Mesenchymal stem cell (in vitro differentiated cells and primary cell): ENCODE measurements around the gene PDK2. TPM values are rescaled to one million over a fixed set of nuclear protein-coding genes. Genes with fewer than 3 reads are reported as not detected.
A peak's percentile ranks its signal among the peaks of the same experiment; 100 is the strongest.

Experiments
- DNase-seq: peaks from one replicate; pipeline ENCODE4 v3.0.0-alpha.2; 2013
- H2AFZ ChIP-seq: one replicate; pipeline ENCODE4 v1.6.1; 2013; ENCODE audit warnings: low read depth, mild to moderate bottlenecking, control low read depth, inconsistent platforms, low read length, moderate library complexity
- H2AK5ac ChIP-seq: 2 replicates; pipeline ENCODE4 v1.6.1; 2013; ENCODE audit warnings: low read length, moderate library complexity, mild to moderate bottlenecking, inconsistent platforms; ENCODE audit not compliant: severe bottlenecking
- H2BK120ac ChIP-seq: one replicate; pipeline ENCODE4 v1.6.1; 2013; ENCODE audit warnings: low read depth, mild to moderate bottlenecking, inconsistent platforms, low read length, moderate library complexity
- H2BK12ac ChIP-seq, 2 experiments: one replicate each; pipeline ENCODE4 v1.6.1; 2013; ENCODE audit warnings: inconsistent platforms in 2 of 2, low read length in 2 of 2, mild to moderate bottlenecking in 2 of 2, moderate library complexity in 2 of 2, control low read depth in 1 of 2
- H2BK15ac ChIP-seq: one replicate; pipeline ENCODE4 v1.6.1; 2013; ENCODE audit warnings: mild to moderate bottlenecking, low read depth, inconsistent platforms; ENCODE audit not compliant: poor library complexity, severe bottlenecking
- H2BK5ac ChIP-seq: 2 replicates; pipeline ENCODE4 v1.6.1; 2013; ENCODE audit warnings: low read depth, mild to moderate bottlenecking, low read length, control low read depth, inconsistent platforms; ENCODE audit not compliant: poor library complexity, severe bottlenecking
- H3K14ac ChIP-seq, 2 experiments: one replicate each; pipeline ENCODE4 v1.6.1; 2013; ENCODE audit warnings: inconsistent platforms in 2 of 2, low read length in 2 of 2, control low read depth in 1 of 2, mild to moderate bottlenecking in 1 of 2, moderate library complexity in 1 of 2
- H3K18ac ChIP-seq, 2 experiments: one replicate each; pipeline ENCODE4 v1.6.1; 2013; ENCODE audit warnings: inconsistent platforms in 2 of 2, low read length in 2 of 2, control low read depth in 1 of 2, low read depth in 1 of 2, mild to moderate bottlenecking in 1 of 2
- H3K23ac ChIP-seq, 2 experiments: one replicate each; pipeline ENCODE4 v1.6.1; 2013; ENCODE audit warnings: inconsistent platforms in 2 of 2, low read length in 2 of 2, mild to moderate bottlenecking in 2 of 2, moderate library complexity in 2 of 2, control low read depth in 1 of 2
- H3K27ac ChIP-seq: 2 replicates; pipeline ENCODE4 v1.5.1; 2013; ENCODE audit warnings: mild to moderate bottlenecking, moderate library complexity, low read length, control low read depth, inconsistent platforms; ENCODE audit not compliant: poor library complexity, severe bottlenecking
- H3K27me3 ChIP-seq, 2 experiments: 2 replicates each; pipeline versions ENCODE4 v1.6.1 to v1.7.0; 2013; ENCODE audit warnings: low read length in 2 of 2, mild to moderate bottlenecking in 2 of 2, moderate library complexity in 2 of 2, control low read depth in 1 of 2, inconsistent platforms in 1 of 2; ENCODE audit not compliant: control insufficient read depth in 1 of 2, insufficient read depth in 1 of 2
- H3K36me3 ChIP-seq, 2 experiments: 2 replicates each; pipeline versions ENCODE4 v1.6.1 to v1.7.0; 2013; ENCODE audit warnings: low read length in 2 of 2, control low read depth in 1 of 2, inconsistent platforms in 1 of 2, low read depth in 1 of 2, mild to moderate bottlenecking in 1 of 2; ENCODE audit not compliant: insufficient read depth in 2 of 2, control insufficient read depth in 1 of 2
- H3K4ac ChIP-seq, 2 experiments: one replicate each; pipeline ENCODE4 v1.6.1; 2013; ENCODE audit warnings: inconsistent platforms in 2 of 2, low read length in 2 of 2, mild to moderate bottlenecking in 2 of 2, moderate library complexity in 2 of 2, control low read depth in 1 of 2, low read depth in 1 of 2
- H3K4me1 ChIP-seq: 2 replicates; pipeline ENCODE4 v1.6.1; 2013; ENCODE audit warnings: low read depth, low read length, control low read depth; ENCODE audit not compliant: control insufficient read depth, insufficient read depth
- H3K4me2 ChIP-seq: 2 replicates; pipeline ENCODE4 v1.6.1; 2013; ENCODE audit warnings: low read length, mild to moderate bottlenecking, inconsistent platforms; ENCODE audit not compliant: poor library complexity, severe bottlenecking
- H3K4me3 ChIP-seq, 2 experiments: 2 replicates each; pipeline versions ENCODE4 v1.5.1 to v1.7.0; 2013; ENCODE audit warnings: low read length in 2 of 2, mild to moderate bottlenecking in 2 of 2, control low read depth in 1 of 2, low read depth in 1 of 2; ENCODE audit not compliant: insufficient read depth in 1 of 2
- H3K79me1 ChIP-seq: replicated peaks from 2 replicates; pipeline ENCODE4 v1.6.1; 2013; ENCODE audit warnings: mild to moderate bottlenecking, control low read depth, low read length, inconsistent platforms; ENCODE audit not compliant: poor library complexity, severe bottlenecking
- H3K9ac ChIP-seq: 2 replicates; pipeline ENCODE4 v1.7.0; 2013; ENCODE audit warnings: mild to moderate bottlenecking, low read length, moderate library complexity
- H3K9me3 ChIP-seq: 2 replicates; pipeline ENCODE4 v1.7.0; 2013; ENCODE audit warnings: mild to moderate bottlenecking, low read length; ENCODE audit not compliant: control insufficient read depth
- H4K8ac ChIP-seq: one replicate; pipeline ENCODE4 v1.6.1; 2013; ENCODE audit warnings: inconsistent platforms, mild to moderate bottlenecking, low read length, moderate library complexity
- H4K91ac ChIP-seq: one replicate; pipeline ENCODE4 v1.6.1; 2013; ENCODE audit warnings: mild to moderate bottlenecking, low read length, inconsistent platforms
- WGBS: methylation state at CpG from one replicate; pipeline ENCODE4 v1.1.7; 2013; ENCODE audit warnings: mixed read lengths; 5-methylcytosine and 5-hydroxymethylcytosine counted together
- polyA plus RNA-seq, 2 experiments: library from polyadenylated mRNA; stranded (reverse); fragments of 200-250 nt; gene quantifications; one replicate each; pipeline ENCODE4 v1.2.3, GENCODE V29; 2013

PDK2 gene
- polyA plus RNA-seq (2013, experiment 1 of 2): 43.1 TPM
- polyA plus RNA-seq (2013, experiment 2 of 2): 39.6 TPM

DNA sequence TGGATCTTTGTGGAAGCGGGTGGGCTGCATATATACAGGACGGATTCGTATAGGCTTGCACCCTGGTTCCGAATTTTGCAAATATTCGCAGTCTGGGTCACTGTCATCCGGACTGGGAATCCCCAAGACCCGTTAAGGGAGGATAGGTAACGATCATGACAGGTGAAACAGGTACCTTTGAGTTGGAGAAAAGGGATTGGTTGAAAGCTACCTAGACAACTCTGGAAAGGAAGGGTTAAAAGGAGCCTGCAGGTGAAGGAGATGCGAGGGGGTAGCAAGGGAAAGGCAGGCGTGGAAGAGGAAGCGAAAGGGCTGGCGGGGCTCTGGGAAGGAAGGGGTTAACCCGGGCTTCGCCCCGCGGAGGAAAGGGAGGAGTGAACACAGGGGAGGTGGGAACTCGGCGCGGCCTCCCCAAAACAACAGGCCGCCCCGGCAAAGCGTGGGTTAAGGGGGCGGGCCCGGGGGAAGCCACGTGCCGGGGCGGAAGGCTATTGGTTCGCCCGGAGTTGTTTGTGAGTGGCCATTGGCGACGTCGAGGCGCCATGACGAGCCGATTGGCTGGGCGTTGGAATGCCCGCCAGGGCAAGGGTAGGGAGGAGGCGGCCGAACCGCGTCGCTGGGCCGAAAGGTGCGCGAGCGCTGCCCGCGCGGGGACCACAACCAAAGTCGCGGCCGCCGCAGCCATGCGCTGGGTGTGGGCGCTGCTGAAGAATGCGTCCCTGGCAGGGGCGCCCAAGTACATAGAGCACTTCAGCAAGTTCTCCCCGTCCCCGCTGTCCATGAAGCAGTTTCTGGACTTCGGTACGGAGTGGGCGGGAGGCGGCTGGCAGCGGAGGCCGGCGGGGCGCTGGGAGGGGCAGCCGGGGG, at the start of gene PDK2:
TSS of gene PDK2 (plus strand) at position 599 of the 867 bp plus-strand sequence. CDS start at position 684, 85 bp downstream.
- Histone ChIP-seq H3K27me3 (no peaks in the 10 kb centered on the region), H3K4ac (peak within 1 kb of the TSS; percentile 68 to 83), H3K23ac (peak within 1 kb of the TSS in 1 of 2 experiments; percentile 61), H2AK5ac (peak within 1 kb of the TSS; percentile 62), H2BK120ac (peak within 1 kb of the TSS; percentile 85), H3K4me1 (peaks cover 25% of the 10 kb centered on the region), H2BK12ac (peak within 1 kb of the TSS; percentile 51 to 65), H3K9ac (peak within 1 kb of the TSS; percentile 96), H2AFZ (peak within 1 kb of the TSS; percentile 72), H2BK15ac (peak within 1 kb of the TSS; percentile 41), H3K4me3 (peak within 1 kb of the TSS; percentile 89 to 99), H4K8ac (peak within 1 kb of the TSS; percentile 88), H3K27ac (peak within 1 kb of the TSS; percentile 66), H3K79me1 (peaks cover 21% of the 10 kb centered on the region), H2BK5ac (no peak within 1 kb of the TSS), H3K4me2 (peak within 1 kb of the TSS; percentile 85), H3K9me3 (no peaks in the 10 kb centered on the region), H3K14ac (peak within 1 kb of the TSS in 1 of 2 experiments; percentile 64), H3K36me3 (peaks cover 34 to 40% of the 10 kb centered on the region in 2 experiments), H4K91ac (peak within 1 kb of the TSS; percentile 65), H3K18ac (peak within 1 kb of the TSS; percentile 63 to 79)
- DNase-seq: peak; percentile 96
- 2% methylated on average over 68 of the region's 68 CpGs for WGBS

DNA sequence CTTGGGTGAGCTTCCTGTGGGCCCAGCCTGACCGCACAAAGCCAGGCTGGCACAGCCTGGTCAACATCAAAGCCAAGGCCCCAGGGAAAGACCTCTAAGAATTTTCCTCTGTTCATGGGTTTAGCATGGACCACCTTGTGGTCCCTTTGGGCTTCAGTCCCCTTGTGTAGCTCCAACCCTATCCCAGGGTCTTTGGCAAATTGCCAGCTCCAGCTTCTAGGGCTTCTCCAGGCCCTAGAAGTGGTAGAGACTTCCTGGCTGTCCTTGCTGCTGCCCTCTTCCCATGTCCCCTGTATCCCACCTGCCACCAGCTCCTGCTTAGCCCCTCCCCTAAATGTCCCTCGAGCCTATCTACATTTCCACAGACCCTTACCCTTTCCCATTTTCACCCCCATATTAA, 49.0 kb upstream of the PDK2 start:
- no peaks in the 10 kb centered on the region for H3K36me3 ChIP-seq
- H3K79me1 ChIP-seq: no peaks in the 10 kb centered on the region
- no peak overlapping the region for H3K23ac ChIP-seq
- H2AK5ac ChIP-seq: peak overlapping the region; percentile 97
- H3K4me1 ChIP-seq: peaks cover 50% of the 10 kb centered on the region
- H3K4me3 ChIP-seq: no peak overlapping the region
- H2BK5ac ChIP-seq: no peak overlapping the region
- H2BK15ac ChIP-seq: no peak overlapping the region
- peak overlapping the region; percentile 5 to 19 for H3K4ac ChIP-seq
- DNase-seq: no peak
- no peak overlapping the region for H2BK12ac ChIP-seq
- no peak overlapping the region for H2AFZ ChIP-seq
- H3K9me3 ChIP-seq: no peaks in the 10 kb centered on the region
- H3K27me3 ChIP-seq: no peaks in the 10 kb centered on the region
- H2BK120ac ChIP-seq: no peak overlapping the region
- no peak overlapping the region for H3K14ac ChIP-seq
- no peak overlapping the region for H3K18ac ChIP-seq
- no peak overlapping the region for H4K8ac ChIP-seq
- no peak overlapping the region for H4K91ac ChIP-seq
- H3K4me2 ChIP-seq: no peak overlapping the region
- 92% methylated on average over 2 of the region's 2 CpGs for WGBS
- no peak overlapping the region for H3K27ac ChIP-seq
- H3K9ac ChIP-seq: no peak overlapping the region

DNA sequence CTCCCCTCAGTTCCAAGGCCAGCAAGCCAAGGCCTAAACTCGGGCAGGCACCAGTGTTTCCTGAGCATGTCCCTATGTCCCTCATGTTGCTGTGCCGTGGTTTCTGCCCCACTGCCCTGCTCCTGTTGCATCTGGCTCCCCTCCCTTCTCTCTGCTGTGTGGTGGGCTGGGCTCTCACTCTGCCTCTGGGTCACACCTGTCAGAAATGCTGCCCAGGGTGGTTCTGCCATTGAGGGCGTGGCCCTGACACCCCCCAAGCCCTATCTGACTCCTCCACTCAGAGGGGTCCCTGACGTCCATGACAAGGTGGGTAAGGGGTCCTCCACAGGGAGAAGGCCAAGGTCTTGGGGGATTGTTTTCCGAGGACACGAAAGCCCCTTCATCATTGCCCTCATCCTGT, 48.5 kb upstream of the PDK2 start:
- peak overlapping the region; percentile 47 for H2BK5ac ChIP-seq
- no peaks in the 10 kb centered on the region for H3K9me3 ChIP-seq
- peak overlapping the region; percentile 34 to 98 for H2BK12ac ChIP-seq
- no peak for DNase-seq
- H2AFZ ChIP-seq: no peak overlapping the region
- H3K4ac ChIP-seq: peak overlapping the region in 1 of 2 experiments; percentile 19
- peak overlapping the region in 1 of 2 experiments; percentile 92 for H3K18ac ChIP-seq
- H3K27me3 ChIP-seq: no peaks in the 10 kb centered on the region
- no peaks in the 10 kb centered on the region for H3K36me3 ChIP-seq
- peak overlapping the region in 1 of 2 experiments; percentile 5 for H3K4me3 ChIP-seq
- H3K27ac ChIP-seq: peak overlapping the region; percentile 87
- no peak overlapping the region for H3K23ac ChIP-seq
- H4K8ac ChIP-seq: no peak overlapping the region
- no peak overlapping the region for H3K4me2 ChIP-seq
- peak overlapping the region; percentile 55 for H2BK120ac ChIP-seq
- peaks cover 55% of the 10 kb centered on the region for H3K4me1 ChIP-seq
- 97% methylated on average over 6 of the region's 6 CpGs for WGBS
- H2AK5ac ChIP-seq: peak overlapping the region; percentile 97
- no peaks in the 10 kb centered on the region for H3K79me1 ChIP-seq
- H4K91ac ChIP-seq: peak overlapping the region; percentile 29
- H3K14ac ChIP-seq: peak overlapping the region in 1 of 2 experiments; percentile 87
- H2BK15ac ChIP-seq: no peak overlapping the region
- no peak overlapping the region for H3K9ac ChIP-seq

DNA sequence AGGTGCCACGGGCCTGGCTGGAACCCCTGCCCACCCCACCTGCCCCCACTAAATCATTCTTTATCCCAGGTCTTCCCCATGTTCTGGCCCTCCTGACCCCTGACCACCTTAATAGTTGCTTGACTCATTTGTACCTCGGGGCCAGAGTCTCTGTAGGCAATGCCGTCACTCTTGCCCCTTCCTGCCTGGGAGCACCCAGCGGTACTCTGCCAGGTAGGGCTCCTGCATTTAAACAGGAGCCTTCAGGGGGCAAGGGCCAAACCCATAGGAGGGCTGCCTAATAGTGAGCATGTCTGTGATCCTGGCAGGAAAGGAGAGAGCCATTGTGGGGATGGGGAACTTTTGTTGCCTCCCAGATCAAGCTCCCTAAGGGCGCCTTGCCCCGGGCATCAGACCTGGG, 48.1 kb upstream of the PDK2 start:
- H2BK12ac ChIP-seq: peak overlapping the region; percentile 70 to 92
- peak overlapping the region; percentile 55 for H2BK120ac ChIP-seq
- H2AK5ac ChIP-seq: peak overlapping the region; percentile 97
- no peaks in the 10 kb centered on the region for H3K9me3 ChIP-seq
- H4K8ac ChIP-seq: peak overlapping the region; percentile 58
- peak overlapping the region; percentile 53 for H3K9ac ChIP-seq
- H3K4me2 ChIP-seq: no peak overlapping the region
- H4K91ac ChIP-seq: peak overlapping the region; percentile 47
- peak overlapping the region in 1 of 2 experiments; percentile 5 for H3K4me3 ChIP-seq
- WGBS: 81% methylated on average over 6 of the region's 6 CpGs
- H3K27ac ChIP-seq: peak overlapping the region; percentile 87
- H2BK15ac ChIP-seq: peak overlapping the region; percentile 92
- DNase-seq: no peak
- H3K27me3 ChIP-seq: no peaks in the 10 kb centered on the region
- H3K36me3 ChIP-seq: no peaks in the 10 kb centered on the region
- peak overlapping the region; percentile 85 to 92 for H3K18ac ChIP-seq
- H3K23ac ChIP-seq: no peak overlapping the region
- peak overlapping the region; percentile 60 for H2BK5ac ChIP-seq
- H2AFZ ChIP-seq: no peak overlapping the region
- H3K4ac ChIP-seq: peak overlapping the region; percentile 58 to 62
- H3K4me1 ChIP-seq: peaks cover 57% of the 10 kb centered on the region
- H3K79me1 ChIP-seq: no peaks in the 10 kb centered on the region
- peak overlapping the region in 1 of 2 experiments; percentile 53 for H3K14ac ChIP-seq
